Erythroblast (primary cell): ENCODE data around the gene PHKG2.

Source experiments
- GATA1 ChIP-seq: IDR thresholded peaks from 2 replicates; pipeline ENCODE4 v1.6.1; 2011; ENCODE audit warnings: low read depth, mild to moderate bottlenecking, control low read depth, low read length, moderate library complexity
- POLR2A ChIP-seq: IDR thresholded peaks from 2 replicates; pipeline ENCODE4 v1.6.1; 2011; ENCODE audit warnings: mild to moderate bottlenecking, low read length

DNA sequence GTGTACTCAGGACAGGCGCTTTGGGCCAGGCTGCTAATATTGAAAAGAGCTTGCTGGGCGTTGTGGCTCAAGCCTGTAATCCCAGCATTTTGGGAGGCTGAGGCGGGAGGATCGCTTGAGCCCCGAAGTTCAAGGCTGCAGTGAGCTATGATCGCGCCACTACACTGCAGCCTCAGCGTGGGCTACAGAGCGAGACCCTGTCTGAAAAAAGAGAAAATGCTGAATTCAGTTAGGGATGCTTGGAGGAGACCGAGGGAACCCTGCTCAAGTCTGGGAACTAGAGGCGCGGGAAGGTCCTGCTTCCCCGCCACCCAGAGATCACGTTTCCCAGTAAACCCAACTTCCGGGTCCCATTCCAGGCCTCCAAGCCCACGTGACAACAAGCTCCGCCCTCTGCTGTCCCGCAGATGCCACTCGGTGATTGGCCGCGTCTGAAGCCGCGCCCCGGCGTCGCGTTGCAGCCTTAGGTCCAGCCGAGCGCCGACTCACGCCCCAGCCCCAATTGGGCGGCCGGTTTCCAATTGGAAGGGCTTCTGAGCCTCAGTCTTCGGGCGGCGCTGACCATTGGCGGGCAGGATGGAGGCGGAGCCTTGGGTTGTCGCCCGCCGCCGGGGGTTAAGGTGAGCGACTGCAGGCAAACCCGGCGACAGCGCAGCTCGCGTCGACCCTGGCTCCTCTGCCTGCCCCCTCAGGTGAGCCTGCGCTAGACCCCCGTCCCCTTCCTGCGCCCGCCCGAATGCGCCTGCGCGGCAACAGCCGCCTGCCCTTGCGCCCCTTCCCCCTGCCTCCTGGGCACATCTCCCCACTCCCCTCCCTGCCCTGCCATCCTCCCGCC lies at the start of gene PHKG2:
- TF ChIP-seq POLR2A (peak; percentile 88), GATA1 (no peak)
